Activated naive CD4-positive, alpha-beta T cell treated with Interleukin-2 at 50 U/mL for 16 hours (primary cell): ENCODE results near the gene CASP10.
"Not testable (repeated sequence)": the region's sequence is repeated elsewhere in the genome, so short reads cannot be mapped to it uniquely, and the experiment has no call there.

ENCODE experiments used
- DNase-seq: peaks from one replicate; pipeline ENCODE4 v3.0.0-alpha.2; 2020

The CASP10 gene

GRCh38 chr2:201156640-201157039 lies 26.3 kb upstream of the CASP10 start:
- DNase-seq: no peak

GRCh38 chr2:201157694-201158093 lies 25.2 kb upstream of the CASP10 start:
- no peak for DNase-seq

DNA sequence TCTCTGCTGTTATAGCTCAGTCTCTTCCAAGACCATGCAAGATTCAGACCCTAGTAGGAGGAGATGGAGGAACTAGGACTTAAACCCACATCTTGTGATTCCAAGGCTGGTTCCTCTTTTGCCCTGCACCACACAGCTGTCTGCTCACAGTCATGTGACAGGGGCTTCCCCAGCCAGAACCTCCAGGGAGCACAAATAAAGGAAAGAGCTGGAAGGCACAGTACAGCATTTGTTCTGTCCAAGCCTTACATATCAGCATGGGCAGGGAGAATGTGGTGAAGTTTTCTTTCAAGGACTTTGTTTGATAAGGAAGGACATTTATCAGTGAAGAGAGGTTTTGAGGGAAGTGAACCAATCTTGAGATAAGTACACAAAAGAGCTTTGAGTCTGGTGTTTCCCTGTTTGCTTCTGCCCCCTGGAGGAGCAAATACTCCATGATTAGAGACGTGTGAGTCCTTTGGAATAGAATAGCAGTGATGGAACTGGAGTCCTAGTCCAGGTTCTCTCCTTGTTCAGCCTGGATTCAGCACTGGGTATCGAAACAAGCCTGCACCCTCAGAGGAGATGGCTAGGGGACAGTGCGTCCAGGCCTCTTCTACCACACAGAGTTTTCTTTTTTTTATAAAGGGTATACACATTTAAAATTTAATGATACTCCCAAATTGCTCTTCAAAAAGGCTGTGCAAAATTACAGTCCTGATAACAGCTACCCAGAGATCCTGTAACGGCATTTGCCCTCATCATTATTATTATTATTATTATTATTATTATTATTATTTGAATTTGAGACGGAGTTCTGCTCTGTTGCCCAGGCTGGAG lies 24.6 kb upstream of the CASP10 start:
- DNase-seq: peak; percentile 29

- no peak for DNase-seq
Observed at GRCh38 chr2:201164166-201164565, 18.8 kb upstream of the CASP10 start.

DNA sequence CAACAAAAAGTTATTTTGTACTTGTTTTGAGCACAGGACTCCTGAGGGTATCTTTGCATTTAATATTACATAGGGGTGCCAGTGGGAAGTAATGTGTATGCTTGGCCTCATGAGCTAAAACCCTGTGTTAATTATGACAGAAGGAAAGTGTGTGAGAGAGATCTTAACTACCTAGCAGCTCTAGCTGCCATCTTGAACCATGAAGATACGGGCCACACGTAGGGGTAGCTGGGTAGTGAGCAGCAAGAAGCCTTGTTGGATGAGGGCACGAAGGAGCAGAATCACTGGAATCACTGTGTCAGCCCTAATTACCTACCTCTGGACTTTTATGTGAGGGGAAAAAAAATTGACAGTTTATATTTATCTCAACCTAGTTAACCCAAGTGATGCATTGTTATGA lies 15.4 kb upstream of the CASP10 start:
- no peak for DNase-seq

DNA sequence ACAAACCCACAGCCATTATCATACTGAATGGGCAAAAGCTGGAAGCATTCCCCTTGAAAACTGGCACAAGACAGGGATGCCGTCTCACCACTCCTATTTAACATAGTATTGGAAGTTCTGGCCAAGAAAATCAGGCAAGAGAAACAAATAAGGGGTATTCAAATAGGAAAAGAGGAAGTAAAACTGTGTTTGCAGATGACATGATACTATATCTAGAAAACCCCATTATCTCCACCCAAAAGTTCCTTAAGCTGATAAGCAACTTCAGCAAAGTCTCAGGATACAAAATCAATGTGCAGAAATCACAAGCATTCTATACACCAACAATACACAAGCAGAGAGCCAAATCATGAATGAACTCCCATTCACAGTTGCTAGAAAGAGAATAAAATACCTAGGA lies 14.4 kb upstream of the CASP10 start:
- DNase-seq: not testable (repeated sequence)

- DNase-seq: no peak
Observed at GRCh38 chr2:201171259-201171814, 11.6 kb upstream of the CASP10 start.

GRCh38 chr2:201172279-201172678 lies 10.7 kb upstream of the CASP10 start:
- DNase-seq: no peak

GRCh38 chr2:201174687-201175086 lies 8.3 kb upstream of the CASP10 start:
- DNase-seq: no peak

DNA sequence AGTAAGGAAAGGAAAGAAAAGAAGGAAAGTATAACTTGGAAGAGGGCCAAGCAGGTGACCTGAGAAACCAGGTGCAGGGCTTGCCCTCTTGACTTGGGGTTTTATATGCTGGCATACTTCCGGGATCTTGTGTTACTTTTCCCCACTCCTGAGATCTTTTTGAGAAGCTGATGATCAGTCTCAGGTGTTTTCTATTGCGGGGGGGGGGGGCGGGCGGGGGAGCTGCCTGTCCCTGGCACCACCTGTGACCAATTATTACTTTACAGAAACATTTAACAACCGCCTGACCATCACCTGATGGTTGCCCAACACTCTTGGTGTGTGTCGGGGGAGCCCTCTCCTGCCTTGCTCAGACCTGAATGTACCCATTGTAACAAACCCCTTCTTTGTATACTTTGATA lies 6.9 kb upstream of the CASP10 start:
- DNase-seq: no peak

DNA sequence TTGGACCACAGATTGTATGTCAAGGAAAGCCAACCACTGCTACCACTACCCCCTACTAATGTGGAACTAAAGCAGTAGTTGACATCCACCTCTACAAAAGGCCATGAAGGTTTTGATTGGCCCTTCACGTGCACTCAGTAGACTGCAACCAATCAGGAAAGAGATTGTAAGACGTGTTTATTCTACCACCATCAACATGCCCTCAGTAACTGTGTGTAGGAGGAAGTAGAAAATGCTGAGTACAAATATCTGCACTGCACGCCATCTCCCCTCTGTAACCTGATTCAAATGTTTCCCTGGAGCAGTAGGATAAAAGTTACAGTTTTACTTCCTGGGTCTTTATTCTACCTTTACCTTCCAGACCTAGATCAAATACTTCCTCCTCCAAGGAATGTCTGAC lies 2.9 kb upstream of the CASP10 start:
- DNase-seq: no peak

- DNase-seq: no peak
Observed at GRCh38 chr2:201183365-201183727, 405 bp downstream of the CASP10 start.

- DNase-seq: not testable (repeated sequence)
Observed at GRCh38 chr2:201183835-201184234, 894 bp downstream of the CASP10 start.

GRCh38 chr2:201184248-201184647 lies 1.3 kb downstream of the CASP10 start:
- DNase-seq: not testable (repeated sequence)

DNA sequence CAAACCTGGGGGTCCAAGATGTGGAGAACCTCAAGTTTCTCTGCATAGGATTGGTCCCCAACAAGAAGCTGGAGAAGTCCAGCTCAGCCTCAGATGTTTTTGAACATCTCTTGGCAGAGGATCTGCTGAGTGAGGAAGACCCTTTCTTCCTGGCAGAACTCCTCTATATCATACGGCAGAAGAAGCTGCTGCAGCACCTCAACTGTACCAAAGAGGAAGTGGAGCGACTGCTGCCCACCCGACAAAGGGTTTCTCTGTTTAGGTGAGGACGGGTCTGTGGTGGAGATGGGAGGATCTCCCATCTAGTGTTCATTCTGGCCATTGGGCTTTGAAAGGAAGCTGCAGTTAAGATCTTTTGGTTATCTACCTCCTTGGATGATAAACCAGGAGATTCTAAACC lies 2.9 kb downstream of the CASP10 start:
- DNase-seq: no peak

GRCh38 chr2:201186982-201187381 lies 4.0 kb downstream of the CASP10 start:
- DNase-seq: no peak

DNA sequence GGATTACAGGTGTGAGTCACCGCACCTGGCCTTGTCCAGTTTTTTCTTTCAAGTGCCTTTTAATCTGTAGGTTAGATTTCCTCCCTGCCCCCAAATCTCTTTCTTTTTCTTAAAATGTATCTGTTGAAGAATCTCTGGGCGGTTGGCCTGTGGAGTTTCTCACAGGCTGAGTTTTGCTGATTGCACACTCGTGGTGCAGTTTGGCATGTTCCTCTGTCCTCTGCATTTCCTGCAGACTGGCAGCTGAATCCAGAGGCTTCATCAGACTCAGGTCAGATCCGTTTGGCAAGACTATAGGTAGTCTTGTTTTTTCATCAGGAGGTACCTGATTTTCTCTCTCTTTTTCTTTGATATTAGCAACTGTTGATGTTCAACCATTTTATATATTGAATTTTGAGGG lies 5.5 kb downstream of the CASP10 start:
- DNase-seq: no peak

DNA sequence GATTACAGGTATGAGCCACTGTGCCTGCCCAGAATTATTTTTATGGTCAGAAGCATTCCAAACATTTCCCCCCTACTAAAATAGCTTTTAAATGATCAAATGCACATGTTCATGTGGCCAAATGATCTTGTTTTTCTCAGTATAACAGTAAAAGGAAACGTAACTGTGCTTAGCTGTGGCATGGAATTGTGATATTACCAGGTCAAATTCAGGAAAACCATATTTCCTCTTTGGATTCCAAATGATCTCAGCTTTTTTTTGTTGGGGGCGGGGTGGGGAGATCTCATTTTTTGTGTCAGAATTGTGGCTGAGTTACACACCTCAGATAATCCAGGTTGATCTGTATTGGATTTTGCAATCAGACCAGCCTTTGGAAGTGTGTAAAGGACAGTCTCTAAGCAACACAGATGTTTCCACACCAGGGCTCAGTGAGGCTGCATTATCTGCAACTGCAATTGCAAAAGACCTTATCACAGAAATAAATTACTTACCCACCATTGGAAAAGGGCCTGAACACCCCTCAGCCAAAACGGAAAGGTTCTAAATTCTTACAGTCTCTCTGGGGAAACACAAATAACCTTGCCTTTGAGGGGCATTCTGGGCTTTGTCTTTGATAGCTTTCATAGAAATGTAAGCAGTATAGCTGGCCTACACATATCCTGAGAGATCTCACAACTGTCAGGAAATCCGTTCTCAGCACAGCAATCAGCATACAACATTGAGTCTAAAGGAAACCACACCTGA lies 8.4 kb downstream of the CASP10 start:
- DNase-seq: no peak

DNA sequence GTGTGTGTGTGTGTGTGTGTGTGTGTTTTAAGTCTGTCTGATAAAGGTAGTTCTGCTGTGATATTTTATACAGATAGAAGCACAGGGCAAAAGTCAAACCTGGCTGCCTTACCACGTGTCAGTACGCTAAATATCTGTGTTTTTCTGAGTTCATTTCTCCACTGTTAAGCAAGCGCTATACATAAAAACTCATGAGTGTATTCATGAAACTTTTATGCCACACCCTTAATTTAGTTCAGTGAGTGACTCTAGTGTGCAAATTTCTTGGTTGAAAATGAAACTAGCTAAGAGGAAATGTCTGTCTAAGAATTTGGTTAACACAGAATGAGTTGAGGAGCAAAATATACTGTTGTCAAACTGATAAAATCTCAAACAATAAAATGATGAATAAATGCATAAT lies 11.2 kb downstream of the CASP10 start:
- no peak for DNase-seq

DNA sequence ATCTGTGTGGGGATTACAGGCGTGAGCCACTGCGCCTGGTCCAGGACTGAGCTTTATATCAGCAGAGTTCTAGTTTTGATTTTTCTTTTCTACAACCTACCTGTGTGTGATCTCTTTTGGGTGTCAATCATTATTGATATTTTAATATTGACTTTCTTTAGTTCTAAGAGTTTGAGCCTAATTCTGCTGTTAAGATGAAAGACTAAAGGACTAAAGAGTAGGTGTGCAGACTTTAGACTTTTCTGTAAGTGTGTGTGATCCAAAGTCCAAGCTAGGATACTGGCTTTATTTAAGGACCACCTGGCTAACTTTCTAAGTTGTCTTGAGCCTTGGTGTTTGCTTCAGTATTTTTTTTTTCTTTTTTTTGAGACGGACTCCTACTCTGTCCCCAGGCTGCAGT lies 12.4 kb downstream of the CASP10 start:
- DNase-seq: no peak

GRCh38 chr2:201196003-201196402 lies 13.1 kb downstream of the CASP10 start:
- no peak for DNase-seq

- no peak for DNase-seq
Observed at GRCh38 chr2:201196803-201197202, 13.9 kb downstream of the CASP10 start.

DNA sequence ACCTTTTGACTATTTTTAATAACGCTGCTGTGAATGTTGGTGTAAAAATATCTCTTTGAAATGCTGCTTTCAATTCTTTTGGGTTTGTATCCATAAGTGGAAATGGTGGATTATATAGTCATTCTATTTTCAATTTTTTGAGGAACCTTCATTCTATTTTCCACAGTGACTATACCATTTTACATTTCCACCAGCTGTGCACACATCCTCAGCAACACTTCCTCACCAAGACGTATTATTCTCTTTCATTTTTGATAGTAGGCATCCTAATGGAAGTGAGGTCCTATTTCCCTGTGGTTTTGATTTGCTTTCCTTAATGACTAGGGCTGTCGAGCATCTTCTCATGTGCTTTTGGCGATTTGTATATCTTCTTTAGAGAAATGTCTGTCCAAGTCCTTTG lies 14.8 kb downstream of the CASP10 start:
- no peak for DNase-seq

DNA sequence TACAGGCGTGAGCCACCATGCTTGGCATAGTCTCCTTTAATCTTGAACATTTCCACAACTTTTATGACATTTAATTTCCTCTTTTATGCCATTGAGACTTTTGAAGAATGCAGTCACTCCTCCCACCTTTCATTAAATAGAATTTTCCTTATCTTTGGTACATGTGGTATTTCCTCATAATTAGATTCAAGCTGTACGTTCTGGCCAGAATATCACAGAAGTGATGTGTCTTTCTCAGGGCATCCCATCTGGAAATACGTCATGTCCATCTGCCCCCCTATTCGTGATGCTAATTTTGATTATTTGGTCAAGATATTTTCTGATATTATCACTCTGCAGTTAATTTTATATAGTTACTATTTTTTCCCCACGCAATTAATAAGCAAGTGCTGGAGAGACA lies 16.9 kb downstream of the CASP10 start:
- no peak for DNase-seq
